T-helper 2 cell treated with Interferon-gamma antibody and Interleukin-4, amounts not matched to agents 5 μg/mL and 100 μg/mL, for 36 hours (primary cell): Measurements from ENCODE around the gene RARB.

Experiments used
- DNase-seq: peaks from one replicate; pipeline ENCODE4 v3.0.0; 2021; ENCODE audit warnings: low spot score
- H3K27ac Mint-ChIP-seq: one replicate; pipeline ENCODE4 v1.8.0; 2021; ENCODE audit warnings: mild to moderate bottlenecking, mixed read lengths
- H3K27me3 Mint-ChIP-seq: one replicate; pipeline ENCODE4 v1.8.0; 2021; ENCODE audit warnings: low read depth, mixed read lengths
- H3K36me3 Mint-ChIP-seq: one replicate; pipeline ENCODE4 v1.8.0; 2021; ENCODE audit warnings: low read depth, mixed read lengths
- H3K4me1 Mint-ChIP-seq: one replicate; pipeline ENCODE4 v1.8.0; 2021; ENCODE audit warnings: low read depth, mixed read lengths
- H3K4me3 Mint-ChIP-seq: one replicate; pipeline ENCODE4 v1.8.0; 2022; ENCODE audit warnings: mild to moderate bottlenecking, moderate library complexity, mixed read lengths
- H3K9me3 Mint-ChIP-seq: one replicate; pipeline ENCODE4 v1.8.0; 2021; ENCODE audit warnings: mixed read lengths

RARB gene

DNA sequence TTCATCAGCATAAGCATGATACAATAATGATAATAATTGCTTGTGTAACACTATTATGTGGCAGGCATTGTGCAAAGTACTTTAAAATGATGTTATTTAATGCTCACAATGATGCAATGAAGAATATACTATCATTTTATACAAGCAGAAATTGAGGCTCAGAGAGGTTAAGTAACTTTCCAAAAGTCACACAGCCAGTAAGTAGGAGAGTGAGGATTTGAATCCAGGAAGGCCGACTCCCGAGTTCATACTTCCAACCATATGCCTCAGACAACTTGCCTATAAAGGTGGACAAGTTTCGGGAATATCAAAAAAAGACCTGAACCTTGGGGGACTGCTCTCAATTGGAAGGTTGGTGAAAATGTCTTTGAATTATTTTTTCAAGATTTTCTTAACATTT, 19.9 kb downstream of the RARB start:
- Mint-ChIP-seq H3K4me3 (no peak overlapping the region), H3K27me3 (no peaks in the 10 kb centered on the region), H3K9me3 (no peaks in the 10 kb centered on the region), H3K4me1 (no peaks in the 10 kb centered on the region), H3K36me3 (no peaks in the 10 kb centered on the region), H3K27ac (no peak overlapping the region)
- DNase-seq, result no peak

DNA sequence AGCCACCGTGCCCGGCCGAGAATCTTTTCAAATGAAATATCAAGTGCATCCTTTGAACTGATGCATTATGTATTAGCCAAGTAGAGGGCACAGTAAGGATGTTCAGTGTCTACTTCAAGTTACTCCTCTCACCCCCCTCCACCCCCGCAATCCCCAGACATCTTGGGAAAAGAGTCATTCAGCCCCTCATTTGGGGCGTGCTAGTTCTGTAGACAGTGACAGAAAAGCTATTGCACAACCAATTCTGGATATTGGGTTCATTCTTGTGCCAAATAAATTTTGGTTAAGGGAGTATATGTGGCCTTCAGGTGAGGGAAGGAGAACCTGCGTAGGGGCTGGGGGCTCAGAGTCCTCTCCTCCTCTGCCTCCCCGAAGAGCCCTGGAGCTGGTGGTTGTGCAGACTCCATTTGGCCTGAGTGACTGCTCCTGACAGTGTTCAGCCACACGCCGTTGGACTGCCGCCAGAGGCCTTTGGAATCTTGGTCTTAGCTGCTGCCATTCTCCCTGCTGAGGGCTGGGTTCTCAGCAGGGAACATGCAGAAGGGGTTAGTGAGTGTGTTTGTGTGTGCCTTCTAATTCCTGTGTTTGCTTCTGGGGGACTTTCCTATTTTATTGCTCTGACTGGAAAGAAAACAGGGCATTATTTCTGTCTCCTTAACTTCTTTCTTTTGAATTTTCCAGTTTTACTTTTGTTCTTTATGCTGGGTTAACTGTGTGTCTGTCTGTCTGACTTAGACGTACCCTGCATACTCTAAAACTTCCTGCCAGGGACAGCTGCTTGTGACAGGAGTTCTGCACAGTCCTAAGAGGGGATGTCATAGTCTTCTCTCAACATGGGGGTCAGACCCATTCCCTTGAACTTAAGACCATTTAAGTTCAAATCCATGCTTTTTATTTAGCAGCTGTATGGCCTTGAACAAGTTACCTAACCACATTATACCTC, 21.0 kb downstream of the RARB start:
- Mint-ChIP-seq H3K27me3 (no peaks in the 10 kb centered on the region), H3K4me1 (no peaks in the 10 kb centered on the region), H3K27ac (no peak overlapping the region), H3K4me3 (no peak overlapping the region), H3K36me3 (no peaks in the 10 kb centered on the region), H3K9me3 (no peaks in the 10 kb centered on the region)
- no peak for DNase-seq

DNA sequence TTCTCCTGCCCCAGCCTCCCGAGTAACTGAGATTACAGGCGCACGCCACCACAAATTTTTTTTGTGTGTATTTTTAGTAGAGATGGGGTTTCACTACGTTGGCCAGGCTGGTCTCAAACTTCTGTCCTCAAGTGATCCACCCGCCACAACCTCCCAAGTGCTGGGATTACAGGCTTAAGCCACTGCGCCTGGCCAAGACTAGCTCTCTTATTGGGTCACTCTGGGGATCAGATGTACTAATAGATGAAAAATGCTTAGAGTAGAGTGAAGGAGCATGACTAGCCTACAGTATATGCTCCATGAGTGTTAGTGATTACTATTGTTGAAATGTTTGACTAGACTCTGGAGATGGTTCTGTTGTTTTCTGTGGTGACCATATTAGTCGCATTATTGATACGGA, 21.8 kb downstream of the RARB start:
- no peaks in the 10 kb centered on the region for H3K27me3 Mint-ChIP-seq
- no peak overlapping the region for H3K4me3 Mint-ChIP-seq
- no peak for DNase-seq

DNA sequence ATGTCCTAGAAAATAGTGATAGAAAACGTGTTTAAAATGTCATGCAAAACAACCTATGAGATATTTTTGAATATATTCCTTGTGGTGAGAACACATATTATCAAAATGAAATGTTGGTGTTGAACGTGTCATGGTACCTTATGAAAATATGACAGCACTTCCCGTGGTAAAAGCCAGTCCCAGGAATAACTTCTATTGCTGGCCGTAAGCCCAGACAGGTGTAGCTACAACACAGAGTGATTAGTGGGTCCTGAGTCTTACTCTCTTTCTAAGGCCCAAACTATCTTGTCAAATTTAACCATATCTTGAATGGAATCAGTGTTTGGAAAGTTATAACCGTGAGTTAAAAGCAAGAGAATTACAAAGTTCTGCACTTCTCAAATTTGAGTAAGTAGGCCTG, 24.1 kb downstream of the RARB start:
- Mint-ChIP-seq H3K27me3 (no peaks in the 10 kb centered on the region), H3K36me3 (no peaks in the 10 kb centered on the region), H3K27ac (no peak overlapping the region), H3K4me1 (no peaks in the 10 kb centered on the region), H3K4me3 (no peak overlapping the region), H3K9me3 (no peaks in the 10 kb centered on the region)
- DNase-seq, result no peak

More for the DNA sequence above, 21.8 kb downstream of the RARB start:
- Mint-ChIP-seq H3K27ac (no peak overlapping the region), H3K9me3 (no peaks in the 10 kb centered on the region), H3K4me1 (no peaks in the 10 kb centered on the region), H3K36me3 (no peaks in the 10 kb centered on the region)

DNA sequence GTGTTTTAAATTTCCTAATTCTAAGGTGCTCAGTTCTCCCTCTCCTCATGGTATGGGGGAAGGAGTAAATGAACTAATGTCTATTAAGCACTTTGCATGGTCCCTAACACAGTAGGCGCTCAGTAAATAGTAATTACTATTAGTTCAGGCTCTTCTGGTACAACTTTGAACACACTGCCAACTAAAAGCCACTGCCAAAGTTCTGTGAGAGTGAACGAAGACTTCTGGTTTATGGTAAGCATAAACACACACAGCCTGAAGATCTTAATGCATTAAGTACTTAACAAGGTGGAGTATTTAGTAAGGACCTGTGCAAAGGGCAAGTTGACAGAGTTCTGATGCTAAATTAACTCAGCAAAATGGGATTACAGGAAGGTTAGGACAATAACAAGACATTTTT, 24.7 kb downstream of the RARB start:
- Mint-ChIP-seq H3K4me3 (no peak overlapping the region), H3K9me3 (no peaks in the 10 kb centered on the region), H3K36me3 (no peaks in the 10 kb centered on the region), H3K27ac (no peak overlapping the region), H3K4me1 (no peaks in the 10 kb centered on the region), H3K27me3 (no peaks in the 10 kb centered on the region)
- DNase-seq, result no peak

GRCh38 chr3:25453619-25454004, 25.5 kb downstream of the RARB start:
- Mint-ChIP-seq H3K9me3 (no peaks in the 10 kb centered on the region), H3K4me1 (no peaks in the 10 kb centered on the region), H3K27me3 (no peaks in the 10 kb centered on the region), H3K36me3 (no peaks in the 10 kb centered on the region), H3K4me3 (no peak overlapping the region), H3K27ac (no peak overlapping the region)
- no peak for DNase-seq

GRCh38 chr3:25454005-25454927, 26.2 kb downstream of the RARB start:
- H3K36me3 Mint-ChIP-seq, result no peaks in the 10 kb centered on the region
- H3K4me3 Mint-ChIP-seq, result no peak overlapping the region
- no peaks in the 10 kb centered on the region for H3K9me3 Mint-ChIP-seq
- H3K27me3 Mint-ChIP-seq, result no peaks in the 10 kb centered on the region
- no peak for DNase-seq
- no peaks in the 10 kb centered on the region for H3K4me1 Mint-ChIP-seq
- no peak overlapping the region for H3K27ac Mint-ChIP-seq

DNA sequence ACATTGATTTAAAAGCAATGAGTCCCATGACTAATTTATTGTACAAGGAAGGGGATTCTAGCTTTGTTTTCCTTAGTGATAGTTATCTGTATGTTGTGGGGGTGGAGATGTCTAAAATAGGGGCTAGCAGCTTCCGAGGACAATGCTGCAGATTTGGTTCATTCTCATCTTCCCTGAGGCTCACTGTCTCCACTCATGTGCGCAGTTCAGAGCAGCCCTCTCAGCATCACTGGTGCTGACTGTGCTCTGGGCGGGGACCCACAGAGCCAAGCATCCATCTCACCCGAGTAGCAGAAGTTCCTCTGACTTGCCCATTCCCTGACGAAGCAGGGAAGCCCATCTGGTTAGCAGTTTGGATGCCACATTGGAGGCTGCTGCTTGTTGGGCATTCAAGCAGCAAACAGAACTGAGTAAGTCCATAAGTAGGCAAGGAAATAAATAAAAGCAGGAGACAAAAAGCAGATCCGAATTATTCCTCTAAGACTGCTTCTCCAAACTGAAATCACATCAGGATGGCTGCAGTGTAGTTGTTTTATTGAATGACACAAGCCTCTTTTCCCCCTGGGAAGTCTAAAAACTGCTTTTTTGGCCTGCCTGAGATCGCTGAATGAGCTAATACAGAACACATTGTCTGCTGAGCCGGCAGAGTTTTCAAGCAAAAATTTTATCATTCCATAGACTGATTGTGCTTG, 27.5 kb downstream of the RARB start:
- Mint-ChIP-seq H3K36me3 (no peaks in the 10 kb centered on the region), H3K4me1 (no peaks in the 10 kb centered on the region), H3K27me3 (no peaks in the 10 kb centered on the region), H3K9me3 (no peaks in the 10 kb centered on the region), H3K4me3 (no peak overlapping the region), H3K27ac (no peak overlapping the region)
- no peak for DNase-seq

DNA sequence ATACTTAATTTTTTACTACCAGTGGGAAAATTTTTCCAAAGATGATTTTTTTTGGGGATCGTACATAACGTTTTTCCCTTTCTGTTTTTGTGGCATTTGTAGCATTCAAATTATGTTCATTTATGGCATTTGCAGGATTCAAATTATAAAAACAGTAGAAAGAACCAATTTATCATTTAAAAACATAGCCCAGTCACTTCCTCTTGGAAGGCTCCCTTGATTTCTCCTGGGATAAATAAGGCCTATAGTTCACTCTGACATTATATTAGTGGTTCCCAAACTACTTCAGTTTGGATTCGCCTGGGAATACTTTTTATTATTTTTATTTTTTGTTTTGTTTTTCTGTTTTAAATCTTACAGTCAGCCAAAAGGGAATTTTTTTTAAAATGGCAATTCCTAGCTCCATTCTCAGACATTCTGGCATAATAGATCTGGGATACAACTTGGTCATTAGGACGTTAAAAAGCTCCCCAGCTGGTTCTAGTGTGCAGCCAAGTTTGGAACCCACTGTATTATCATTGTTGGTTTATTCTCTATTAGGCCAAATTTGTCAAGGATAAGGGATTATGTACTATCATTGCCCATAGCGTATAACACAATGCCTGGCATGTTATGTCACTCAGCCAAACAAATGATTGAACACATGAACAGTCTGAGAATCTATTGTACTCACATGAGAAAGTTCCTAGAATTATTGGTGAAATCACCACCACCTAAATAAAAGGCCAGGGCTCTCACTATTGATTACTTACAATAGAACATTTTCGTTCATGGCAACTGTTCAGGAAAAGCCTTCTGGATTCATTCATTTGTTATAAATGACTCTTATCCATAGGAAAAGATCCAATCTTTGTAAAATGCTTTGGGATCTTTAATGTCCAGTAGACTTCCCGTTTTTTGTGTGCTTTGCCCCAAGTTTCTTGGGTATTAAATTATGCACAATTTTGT, 28.9 kb downstream of the RARB start:
- H3K4me1 Mint-ChIP-seq, result peaks cover 5% of the 10 kb centered on the region
- H3K36me3 Mint-ChIP-seq, result no peaks in the 10 kb centered on the region
- no peaks in the 10 kb centered on the region for H3K27me3 Mint-ChIP-seq
- no peaks in the 10 kb centered on the region for H3K9me3 Mint-ChIP-seq
- DNase-seq, result no peak
- no peak overlapping the region for H3K27ac Mint-ChIP-seq
- H3K4me3 Mint-ChIP-seq, result no peak overlapping the region

- Mint-ChIP-seq H3K36me3 (no peaks in the 10 kb centered on the region), H3K27ac (no peak overlapping the region), H3K9me3 (no peaks in the 10 kb centered on the region), H3K4me1 (peaks cover 5% of the 10 kb centered on the region), H3K4me3 (no peak overlapping the region), H3K27me3 (no peaks in the 10 kb centered on the region)
- DNase-seq, result no peak
These were observed 29.8 kb downstream of the RARB start for GRCh38 chr3:25457671-25458419.

DNA sequence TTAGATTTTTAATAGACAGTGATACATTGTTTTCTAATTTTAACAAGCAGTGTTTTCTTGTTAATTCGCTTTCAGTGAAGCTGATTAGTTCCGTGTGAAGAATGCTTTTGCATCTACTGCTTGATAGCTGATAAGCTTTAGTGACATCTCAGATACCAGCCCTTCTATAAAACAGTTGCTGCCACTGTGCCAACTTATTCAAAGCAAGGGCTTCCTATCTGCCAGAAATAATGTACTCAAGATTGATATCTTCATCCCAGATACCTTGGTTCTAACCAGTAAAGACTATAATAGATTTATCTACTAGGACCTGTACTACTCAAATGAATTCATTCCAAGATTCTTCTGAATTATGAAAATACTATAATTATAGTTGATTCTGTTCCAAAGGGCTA, 30.4 kb downstream of the RARB start:
- peaks cover 5% of the 10 kb centered on the region for H3K4me1 Mint-ChIP-seq
- H3K27ac Mint-ChIP-seq, result no peak overlapping the region
- no peak for DNase-seq
- H3K4me3 Mint-ChIP-seq, result no peak overlapping the region
- H3K9me3 Mint-ChIP-seq, result no peaks in the 10 kb centered on the region
- no peaks in the 10 kb centered on the region for H3K36me3 Mint-ChIP-seq
- no peaks in the 10 kb centered on the region for H3K27me3 Mint-ChIP-seq

GRCh38 chr3:25460751-25461150, 32.7 kb downstream of the RARB start:
- H3K4me3 Mint-ChIP-seq, result no peak overlapping the region
- peak; percentile 5 for DNase-seq
- no peaks in the 10 kb centered on the region for H3K36me3 Mint-ChIP-seq
- H3K4me1 Mint-ChIP-seq, result peaks cover 5% of the 10 kb centered on the region
- peak overlapping the region; percentile 43 for H3K27ac Mint-ChIP-seq
- H3K27me3 Mint-ChIP-seq, result no peaks in the 10 kb centered on the region
- H3K9me3 Mint-ChIP-seq, result no peaks in the 10 kb centered on the region
